Chondrocyte (in vitro differentiated cells): ENCODE measurements around the gene TLE4. TPM values are rescaled to one million over a fixed set of nuclear protein-coding genes. Genes with fewer than 3 reads are reported as not detected.

Source experiments
- DNase-seq: peaks from one replicate; pipeline ENCODE4 v3.0.0; 2021; ENCODE audit warnings: mixed read lengths, low spot score
- H3K27ac Mint-ChIP-seq: one replicate; pipeline ENCODE4 v1.8.0; 2021; ENCODE audit warnings: mild to moderate bottlenecking, moderate library complexity, mixed read lengths; ENCODE audit not compliant: unreplicated experiment
- H3K27me3 Mint-ChIP-seq: 2 replicates; pipeline ENCODE4 v1.8.0; 2021; ENCODE audit warnings: low read depth, mixed read lengths
- H3K36me3 Mint-ChIP-seq: 2 replicates; pipeline ENCODE4 v1.8.0; 2021; ENCODE audit warnings: low read depth, mixed read lengths
- H3K4me1 Mint-ChIP-seq: 2 replicates; pipeline ENCODE4 v1.8.0; 2021; ENCODE audit warnings: low read depth, mild to moderate bottlenecking, mixed read lengths
- H3K4me3 Mint-ChIP-seq: one replicate; pipeline ENCODE4 v1.8.0; 2021; ENCODE audit warnings: mild to moderate bottlenecking, moderate library complexity, mixed read lengths; ENCODE audit not compliant: unreplicated experiment
- H3K9me3 Mint-ChIP-seq: 2 replicates; pipeline ENCODE4 v1.8.0; 2021; ENCODE audit warnings: low read depth, mixed read lengths
- total RNA-seq: library from RNA; stranded (reverse); gene quantifications from 3 replicates; pipeline ENCODE4 v1.2.1, GENCODE V29; 2021
- TF ChIP-seq, protein P1 (sequence below): fragments of 200-600 bp; sonication (generic); IDR thresholded peaks from 2 replicates; pipeline ENCODE4 v1.5.0; 2021; ENCODE audit warnings: antibody characterized with exemption, mild to moderate bottlenecking, moderate library complexity

The TLE4 gene
- total RNA-seq, 1 donor from 2014 or later = 66.0 TPM

DNA sequence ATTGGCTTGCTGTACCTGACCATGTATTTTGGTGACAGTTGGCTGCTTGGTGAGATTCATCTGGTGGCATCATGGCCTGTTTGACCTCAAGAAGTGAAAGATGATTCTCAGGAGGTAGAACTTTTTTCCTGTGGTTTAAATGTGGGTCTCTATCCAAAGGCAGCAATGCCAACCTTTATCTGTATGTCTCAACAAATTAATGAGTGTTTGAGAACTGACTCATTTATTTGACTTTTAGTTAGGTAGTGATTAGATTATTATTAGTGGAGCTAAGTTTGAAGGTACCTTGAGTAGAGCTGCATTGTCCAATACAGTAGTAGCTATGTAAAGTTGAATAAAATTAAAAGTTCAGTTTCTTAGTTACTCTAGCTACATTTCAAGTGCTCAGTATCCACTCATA, 48.2 kb downstream of the TLE4 start:
- no peaks in the 10 kb centered on the region for H3K27me3 Mint-ChIP-seq
- no peaks in the 10 kb centered on the region for H3K9me3 Mint-ChIP-seq
- H3K36me3 Mint-ChIP-seq = peaks cover 2% of the 10 kb centered on the region
- no peak overlapping the region for H3K27ac Mint-ChIP-seq
- peaks cover 46% of the 10 kb centered on the region for H3K4me1 Mint-ChIP-seq
- TF ChIP-seq, protein P1, sequence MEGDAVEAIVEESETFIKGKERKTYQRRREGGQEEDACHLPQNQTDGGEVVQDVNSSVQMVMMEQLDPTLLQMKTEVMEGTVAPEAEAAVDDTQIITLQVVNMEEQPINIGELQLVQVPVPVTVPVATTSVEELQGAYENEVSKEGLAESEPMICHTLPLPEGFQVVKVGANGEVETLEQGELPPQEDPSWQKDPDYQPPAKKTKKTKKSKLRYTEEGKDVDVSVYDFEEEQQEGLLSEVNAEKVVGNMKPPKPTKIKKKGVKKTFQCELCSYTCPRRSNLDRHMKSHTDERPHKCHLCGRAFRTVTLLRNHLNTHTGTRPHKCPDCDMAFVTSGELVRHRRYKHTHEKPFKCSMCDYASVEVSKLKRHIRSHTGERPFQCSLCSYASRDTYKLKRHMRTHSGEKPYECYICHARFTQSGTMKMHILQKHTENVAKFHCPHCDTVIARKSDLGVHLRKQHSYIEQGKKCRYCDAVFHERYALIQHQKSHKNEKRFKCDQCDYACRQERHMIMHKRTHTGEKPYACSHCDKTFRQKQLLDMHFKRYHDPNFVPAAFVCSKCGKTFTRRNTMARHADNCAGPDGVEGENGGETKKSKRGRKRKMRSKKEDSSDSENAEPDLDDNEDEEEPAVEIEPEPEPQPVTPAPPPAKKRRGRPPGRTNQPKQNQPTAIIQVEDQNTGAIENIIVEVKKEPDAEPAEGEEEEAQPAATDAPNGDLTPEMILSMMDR = no peak
- DNase-seq = no peak
- H3K4me3 Mint-ChIP-seq = no peak overlapping the region

DNA sequence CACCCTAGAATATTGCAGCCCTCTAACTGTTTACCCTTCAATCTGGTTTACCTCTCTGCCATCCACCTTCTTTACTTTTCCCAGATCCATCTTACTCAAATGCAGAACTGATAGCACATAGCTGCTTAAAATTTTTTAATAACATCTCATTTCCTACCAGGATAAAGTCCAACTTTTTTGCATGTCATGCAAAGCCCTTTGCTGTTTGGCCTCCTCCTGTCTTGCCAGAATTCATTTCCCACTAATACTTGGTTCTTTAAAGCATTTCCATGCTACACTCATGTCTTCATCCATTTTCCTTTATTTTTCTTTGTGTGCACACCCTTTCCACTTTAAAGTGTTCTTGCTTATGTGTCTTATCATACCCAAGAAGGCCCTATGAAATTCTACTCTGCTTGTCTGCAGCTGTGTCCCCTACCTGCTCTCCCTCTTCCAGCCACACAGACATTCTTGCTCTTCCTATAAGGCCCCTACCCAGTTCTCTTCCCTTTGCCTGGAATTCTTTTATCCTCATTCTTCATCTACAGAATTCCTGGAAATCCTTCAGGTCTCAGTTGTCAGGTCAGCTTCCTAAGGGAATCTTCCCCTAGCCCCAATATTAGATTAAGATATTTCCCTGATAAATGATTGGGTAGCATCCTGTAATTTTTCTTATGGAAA, 50.3 kb downstream of the TLE4 start:
- Mint-ChIP-seq H3K27me3 (no peaks in the 10 kb centered on the region), H3K27ac (peak overlapping the region; percentile 17), H3K36me3 (peaks cover 2% of the 10 kb centered on the region), H3K4me3 (no peak overlapping the region), H3K9me3 (no peaks in the 10 kb centered on the region), H3K4me1 (peaks cover 38% of the 10 kb centered on the region)
- TF ChIP-seq, protein P1 = no peak
- DNase-seq = no peak

DNA sequence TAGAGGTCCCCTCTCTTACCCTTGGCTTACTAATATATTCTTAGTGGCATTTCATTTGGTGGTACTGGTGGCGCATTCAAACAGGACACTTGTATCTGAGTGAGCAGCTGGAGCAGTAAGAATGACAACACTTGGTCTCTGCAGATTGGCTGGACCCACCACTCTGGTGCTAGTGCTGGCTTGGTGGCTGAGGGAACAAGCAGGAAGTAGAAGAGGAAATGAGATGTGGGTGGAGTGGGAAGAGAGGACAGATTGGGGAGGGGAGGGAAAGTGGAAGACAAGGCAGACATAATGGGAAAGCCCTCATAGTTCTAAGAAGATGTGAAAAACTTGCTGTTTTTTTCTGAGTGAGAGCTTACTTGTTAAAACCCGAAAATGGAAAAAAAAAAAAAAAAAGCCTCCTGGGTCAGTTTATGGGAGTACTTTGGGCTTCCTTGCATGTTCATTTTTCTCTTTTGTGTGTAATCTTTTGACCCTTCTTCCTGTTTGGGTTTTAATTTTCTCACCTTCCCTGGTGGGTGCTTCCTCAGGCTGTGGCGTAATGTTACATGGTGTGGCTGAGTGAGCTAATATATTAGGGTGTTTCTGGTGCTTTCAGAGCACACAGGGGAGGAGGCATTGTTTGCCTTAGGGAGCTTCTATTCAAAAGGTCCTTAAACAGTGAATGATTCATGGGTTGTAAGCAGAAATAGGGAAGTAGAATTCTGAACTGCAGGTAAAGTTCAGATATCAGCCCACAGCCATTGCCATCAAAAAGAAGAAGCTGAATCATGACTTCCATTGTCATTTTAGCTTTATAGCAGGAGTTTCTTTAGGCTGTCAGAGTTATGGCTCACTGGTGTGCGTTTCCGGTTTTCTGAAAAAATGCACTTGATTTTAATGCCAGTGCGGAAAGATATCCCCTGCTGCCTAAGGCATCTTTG, 52.3 kb downstream of the TLE4 start:
- peaks cover 37% of the 10 kb centered on the region for H3K4me1 Mint-ChIP-seq
- H3K36me3 Mint-ChIP-seq = peaks cover 4% of the 10 kb centered on the region
- H3K27ac Mint-ChIP-seq = peak overlapping the region; percentile 58
- no peaks in the 10 kb centered on the region for H3K9me3 Mint-ChIP-seq
- no peak overlapping the region for H3K4me3 Mint-ChIP-seq
- TF ChIP-seq, protein P1 = no peak
- DNase-seq = no peak
- H3K27me3 Mint-ChIP-seq = no peaks in the 10 kb centered on the region

DNA sequence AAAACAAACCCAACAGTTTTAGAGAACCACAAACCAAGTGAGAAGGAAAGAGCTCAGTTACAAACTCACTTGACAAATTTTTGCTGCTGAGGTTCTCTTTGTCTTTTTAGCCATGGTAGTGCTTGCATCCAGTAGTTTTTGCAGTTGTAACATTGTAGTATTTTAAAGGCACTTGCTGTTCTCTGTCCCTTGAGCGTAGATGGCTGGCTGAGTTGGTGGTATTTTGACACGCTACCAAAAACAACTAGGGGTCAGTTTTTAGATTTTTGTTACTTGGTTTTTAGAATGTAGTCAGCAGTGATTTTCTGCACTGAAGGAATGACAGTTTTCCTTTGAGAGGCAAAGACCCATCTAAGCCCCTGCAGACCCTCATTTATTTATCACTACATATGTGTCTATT, 58.0 kb downstream of the TLE4 start:
- H3K36me3 Mint-ChIP-seq = peaks cover 1% of the 10 kb centered on the region
- H3K27ac Mint-ChIP-seq = no peak overlapping the region
- TF ChIP-seq, protein P1 = no peak
- DNase-seq = no peak
- no peaks in the 10 kb centered on the region for H3K9me3 Mint-ChIP-seq
- H3K4me1 Mint-ChIP-seq = peaks cover 34% of the 10 kb centered on the region
- H3K27me3 Mint-ChIP-seq = no peaks in the 10 kb centered on the region
- no peak overlapping the region for H3K4me3 Mint-ChIP-seq

DNA sequence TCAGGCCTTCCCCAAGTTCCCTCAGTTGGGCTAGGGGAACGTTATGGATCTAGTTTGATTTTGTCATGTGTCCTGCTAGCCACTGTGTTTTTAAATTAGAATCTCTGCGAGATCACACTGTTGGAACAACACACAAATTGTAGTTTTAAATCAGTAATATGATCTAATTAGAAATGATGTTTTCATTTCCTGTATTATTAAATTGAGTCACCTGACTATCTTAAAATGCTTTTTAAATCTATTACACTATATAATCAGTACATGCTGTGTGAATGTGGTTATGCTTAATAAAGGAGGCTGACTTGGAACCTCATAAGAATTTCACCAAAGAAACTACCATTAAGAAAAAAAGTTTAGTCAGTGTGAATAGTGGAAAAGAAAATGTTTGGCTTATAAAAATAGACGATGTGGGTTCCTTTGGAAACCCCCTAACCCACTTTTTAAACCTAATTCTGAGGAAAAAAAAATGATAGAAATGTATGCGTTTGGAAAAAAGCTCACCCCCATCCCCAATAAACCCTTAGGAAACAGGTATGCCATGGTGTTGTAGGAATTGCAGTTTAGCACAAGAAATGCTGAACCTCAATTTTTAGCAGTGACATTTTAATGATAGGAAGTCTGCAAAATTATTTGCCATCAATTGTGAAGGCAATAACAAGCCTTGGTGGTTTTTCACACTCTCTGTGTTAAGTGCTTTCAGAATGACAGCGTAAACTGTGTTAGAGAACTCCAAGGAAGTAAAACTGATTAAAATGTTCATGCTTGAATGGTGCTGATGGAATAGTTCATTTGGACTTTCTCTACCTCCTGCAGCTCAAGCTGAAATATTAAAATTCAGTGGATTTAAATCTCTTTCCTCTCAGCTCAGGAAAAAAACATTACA, 59.0 kb downstream of the TLE4 start:
- H3K9me3 Mint-ChIP-seq = no peaks in the 10 kb centered on the region
- H3K36me3 Mint-ChIP-seq = peaks cover 1% of the 10 kb centered on the region
- DNase-seq = no peak
- H3K27me3 Mint-ChIP-seq = no peaks in the 10 kb centered on the region
- no peak overlapping the region for H3K4me3 Mint-ChIP-seq
- TF ChIP-seq, protein P1 = no peak
- H3K4me1 Mint-ChIP-seq = peaks cover 31% of the 10 kb centered on the region
- H3K27ac Mint-ChIP-seq = no peak overlapping the region
